GM23338 (cell line): Measurements from ENCODE around the gene ACAP1.

Experiments used
- CTCF ChIP-seq, 2 experiments: fragments of 200-600 bp in 1 of 2; sonication (generic) in 1 of 2; conservative IDR thresholded peaks; 2 replicates each; pipeline versions ENCODE4 v1.5.1 to v1.6.1; 2016 to 2017; ENCODE audit warnings: antibody characterized with exemption in 2 of 2, low read depth in 2 of 2, mild to moderate bottlenecking in 2 of 2, moderate library complexity in 1 of 2
- EZH2 ChIP-seq: fragments of 200-600 bp; sonication (generic); IDR thresholded peaks from one replicate; pipeline ENCODE4 v1.8.0; 2017; ENCODE audit warnings: antibody characterized with exemption, mild to moderate bottlenecking, low read depth; ENCODE audit not compliant: unreplicated experiment
- EZH2phosphoT487 ChIP-seq: fragments of 200-600 bp; sonication (generic); IDR thresholded peaks from one replicate; pipeline ENCODE4 v1.8.1; 2018; ENCODE audit warnings: antibody characterized with exemption; ENCODE audit not compliant: unreplicated experiment
- JUNB ChIP-seq: IDR thresholded peaks from one replicate; pipeline ENCODE4 v1.6.1; 2016; ENCODE audit warnings: antibody characterized with exemption; ENCODE audit not compliant: unreplicated experiment
- POLR2AphosphoS5 ChIP-seq: IDR thresholded peaks from 2 replicates; pipeline ENCODE4 v1.6.1; 2016; ENCODE audit warnings: antibody characterized with exemption, low read depth
- REST ChIP-seq: IDR thresholded peaks from one replicate; pipeline ENCODE4 v1.6.1; 2018; ENCODE audit warnings: antibody characterized with exemption; ENCODE audit not compliant: unreplicated experiment

GRCh38 chr17:7351665-7352502 is 15.6 kb downstream of the ACAP1 start, which contains the start of gene KCTD11:
- peak in 1 of 2 experiments; percentile 73; a peak in 3 of 4 replicates for TF ChIP-seq CTCF (conservative IDR thresholded peaks at IDR 0.05; ENCODE audit: low read depth in 2 of 2)
- no peak for TF ChIP-seq REST
- TF ChIP-seq EZH2, result no peak
- TF ChIP-seq JUNB, result no peak
- TF ChIP-seq POLR2AphosphoS5, result peak; percentile 65; the same call in 1 of the 2 replicates
- no peak for TF ChIP-seq EZH2phosphoT487
